GM19351 (cell line): ENCODE data around the gene FAM217A.
"Not testable (repeated sequence)": the region's sequence is repeated elsewhere in the genome, so short reads cannot be mapped to it uniquely, and the experiment has no call there.

ENCODE experiments used
- ATAC-seq: cut with Tn5 transposase; IDR thresholded peaks from one replicate; pipeline ENCODE4 v1.9.1; 2021; ENCODE audit warnings: mild to moderate bottlenecking, moderate library complexity; ENCODE audit not compliant: unreplicated experiment

Gene FAM217A

GRCh38 chr6:4078691-4079471 is at the start of gene FAM217A:
Gene FAM217A (minus strand): TSS chr6:4079137. CDS start chr6:4077414, 1,723 bp downstream.
- ATAC-seq, result no peak

GRCh38 chr6:4128072-4128471 is 49.1 kb upstream of the FAM217A start:
- no peak for ATAC-seq

GRCh38 chr6:4125933-4126864 is 47.3 kb upstream of the FAM217A start:
- ATAC-seq, result no peak

GRCh38 chr6:4125500-4125899 is 46.6 kb upstream of the FAM217A start:
- ATAC-seq, result no peak

GRCh38 chr6:4124351-4124750 is 45.4 kb upstream of the FAM217A start:
- ATAC-seq, result no peak

GRCh38 chr6:4115741-4116140 is 36.8 kb upstream of the FAM217A start:
- ATAC-seq, result no peak

- ATAC-seq, result no peak
Observed at GRCh38 chr6:4114123-4114522, 35.2 kb upstream of the FAM217A start.

GRCh38 chr6:4113649-4114048 is 34.7 kb upstream of the FAM217A start:
- no peak for ATAC-seq

- ATAC-seq, result no peak
Observed at GRCh38 chr6:4112366-4112765, 33.4 kb upstream of the FAM217A start.

- ATAC-seq, result not testable (repeated sequence)
Observed at GRCh38 chr6:4109363-4109815, 30.5 kb upstream of the FAM217A start.

- no peak for ATAC-seq
Observed at GRCh38 chr6:4108561-4109093, 29.7 kb upstream of the FAM217A start.

GRCh38 chr6:4107873-4108272 is 28.9 kb upstream of the FAM217A start:
- no peak for ATAC-seq

- ATAC-seq, result no peak
Observed at GRCh38 chr6:4105980-4106536, 27.1 kb upstream of the FAM217A start.

- no peak for ATAC-seq
Observed at GRCh38 chr6:4103929-4104328, 25.0 kb upstream of the FAM217A start.

GRCh38 chr6:4102687-4103244 is 23.8 kb upstream of the FAM217A start:
- no peak for ATAC-seq

- no peak for ATAC-seq
Observed at GRCh38 chr6:4101298-4101697, 22.4 kb upstream of the FAM217A start.

GRCh38 chr6:4100655-4101054 is 21.7 kb upstream of the FAM217A start:
- no peak for ATAC-seq

- ATAC-seq, result no peak
Observed at GRCh38 chr6:4093288-4093687, 14.4 kb upstream of the FAM217A start.

GRCh38 chr6:4091941-4092340 is 13.0 kb upstream of the FAM217A start:
- ATAC-seq, result no peak

- not testable (repeated sequence) for ATAC-seq
Observed at GRCh38 chr6:4090043-4090442, 11.1 kb upstream of the FAM217A start.

- ATAC-seq, result no peak
Observed at GRCh38 chr6:4088704-4089103, 9.8 kb upstream of the FAM217A start.
